IPS-NIHi7 (cell line): ENCODE data around the gene MORC1.

Experiments
- DNase-seq: peaks from one replicate; pipeline ENCODE4 v3.0.0; 2012; ENCODE audit warnings: mixed read lengths; ENCODE audit errors: extremely low spot score

The MORC1 gene

GRCh38 chr3:109026821-109027220, 91.1 kb downstream of the MORC1 start:
- no peak for DNase-seq

GRCh38 chr3:109025896-109026295, 92.0 kb downstream of the MORC1 start:
- DNase-seq, result no peak

- DNase-seq, result peak; percentile 27
Measured at GRCh38 chr3:109023656-109024254, 94.2 kb downstream of the MORC1 start.

GRCh38 chr3:109023167-109023566, 94.8 kb downstream of the MORC1 start:
- DNase-seq, result no peak

- DNase-seq, result no peak
Measured at GRCh38 chr3:109021556-109021955, 96.4 kb downstream of the MORC1 start.

- peak; percentile 16 for DNase-seq
Measured at GRCh38 chr3:109018828-109019227, 99.1 kb downstream of the MORC1 start.

GRCh38 chr3:109005443-109005842, 112.5 kb downstream of the MORC1 start:
- DNase-seq, result peak; percentile 15

- no peak for DNase-seq
Measured at GRCh38 chr3:108998436-108998835, 119.5 kb downstream of the MORC1 start.

GRCh38 chr3:108985844-108986243, 132.1 kb downstream of the MORC1 start:
- no peak for DNase-seq

- DNase-seq, result no peak
Measured at GRCh38 chr3:108983051-108983450, 134.9 kb downstream of the MORC1 start.

- DNase-seq, result no peak
Measured at GRCh38 chr3:108976058-108976457, 141.9 kb downstream of the MORC1 start.

GRCh38 chr3:108973019-108973418, 144.9 kb downstream of the MORC1 start:
- no peak for DNase-seq

GRCh38 chr3:108972482-108972881, 145.5 kb downstream of the MORC1 start:
- DNase-seq, result no peak

GRCh38 chr3:108970561-108970960, 147.4 kb downstream of the MORC1 start:
- no peak for DNase-seq

- no peak for DNase-seq
Measured at GRCh38 chr3:108966773-108967172, 151.2 kb downstream of the MORC1 start.

GRCh38 chr3:108959017-108959416, 158.9 kb downstream of the MORC1 start:
- peak; percentile 19 for DNase-seq

GRCh38 chr3:108953700-108954099, 164.2 kb downstream of the MORC1 start, which contains the start of gene GUCA1C:
Gene GUCA1C, minus strand, starts transcription at chr3:108953879. Its CDS starts 117 bp downstream, at chr3:108953762.
- DNase-seq, result no peak

- DNase-seq, result no peak
Measured at GRCh38 chr3:108953210-108953609, 164.7 kb downstream of the MORC1 start.

GRCh38 chr3:108951820-108952501, 166.0 kb downstream of the MORC1 start:
- DNase-seq, result no peak

GRCh38 chr3:108947855-108948254, 170.1 kb downstream of the MORC1 start:
- no peak for DNase-seq

GRCh38 chr3:108946292-108947285, 171.3 kb downstream of the MORC1 start:
- DNase-seq, result no peak

- DNase-seq, result no peak
Measured at GRCh38 chr3:108940568-108941263, 177.2 kb downstream of the MORC1 start.
